ENCODE results near the gene AGER. TPM values are rescaled to one million over a fixed set of nuclear protein-coding genes. Genes with fewer than 3 reads are reported as not detected.

The AGER gene
- total and polyA plus RNA-seq, 9 of the 15 experiments (the other 6 are each of a cell fraction or from before 2014, with no cell fraction given), result 1.2 to 11.5 (median 4.1) TPM

- TF ChIP-seq PRDM10 (IDR thresholded peaks at IDR 0.05; ENCODE audit: partially characterized antibody), result no peak
- TF ChIP-seq, protein P1, sequence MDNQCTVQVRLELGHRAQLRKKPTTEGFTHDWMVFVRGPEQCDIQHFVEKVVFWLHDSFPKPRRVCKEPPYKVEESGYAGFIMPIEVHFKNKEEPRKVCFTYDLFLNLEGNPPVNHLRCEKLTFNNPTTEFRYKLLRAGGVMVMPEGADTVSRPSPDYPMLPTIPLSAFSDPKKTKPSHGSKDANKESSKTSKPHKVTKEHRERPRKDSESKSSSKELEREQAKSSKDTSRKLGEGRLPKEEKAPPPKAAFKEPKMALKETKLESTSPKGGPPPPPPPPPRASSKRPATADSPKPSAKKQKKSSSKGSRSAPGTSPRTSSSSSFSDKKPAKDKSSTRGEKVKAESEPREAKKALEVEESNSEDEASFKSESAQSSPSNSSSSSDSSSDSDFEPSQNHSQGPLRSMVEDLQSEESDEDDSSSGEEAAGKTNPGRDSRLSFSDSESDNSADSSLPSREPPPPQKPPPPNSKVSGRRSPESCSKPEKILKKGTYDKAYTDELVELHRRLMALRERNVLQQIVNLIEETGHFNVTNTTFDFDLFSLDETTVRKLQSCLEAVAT (IDR thresholded peaks at IDR 0.05), result no peak
- peak; percentile 64; the same call in 1 of the 2 replicates for TF ChIP-seq GATAD2B (IDR thresholded peaks at IDR 0.05; ENCODE audit: borderline replicate concordance)
- TF ChIP-seq RFX1 (IDR thresholded peaks at IDR 0.05), result no peak
- TF ChIP-seq THRAP3 (IDR thresholded peaks at IDR 0.05; ENCODE audit: borderline replicate concordance), result no peak
- TF ChIP-seq NR2C2 (CRISPR knock-in tag; IDR thresholded peaks at IDR 0.05), result no peak
- peak; percentile 87 for TF ChIP-seq NR2C2 (tag; IDR thresholded peaks at IDR 0.05)
- peak; percentile 57 for TF ChIP-seq ZNF583 (CRISPR knock-in tag; IDR thresholded peaks at IDR 0.05)
- peak; percentile 14; the same call in 1 of the 2 replicates for TF ChIP-seq RBFOX2 (IDR thresholded peaks at IDR 0.05; ENCODE audit: low read depth, low read length)
- TF ChIP-seq ARID1B (IDR thresholded peaks at IDR 0.05), result peak; percentile 54
- TF ChIP-seq NFRKB (IDR thresholded peaks at IDR 0.05; ENCODE audit: low read depth), result 0 out of 2 replicates have a peak, but pooled peaks have one; percentile 51
- TF ChIP-seq CREB1 (IDR thresholded peaks at IDR 0.05), result no peak
- no peak for TF ChIP-seq CREB1 (CRISPR knock-in tag; IDR thresholded peaks at IDR 0.05)
- TF ChIP-seq RB1 (IDR thresholded peaks at IDR 0.05; ENCODE audit: low read depth), result 0 out of 2 replicates have a peak, but pooled peaks have one; percentile 40
- TF ChIP-seq ZNF134 (CRISPR knock-in tag; conservative IDR thresholded peaks at IDR 0.05), result no peak
- TF ChIP-seq, protein P2, sequence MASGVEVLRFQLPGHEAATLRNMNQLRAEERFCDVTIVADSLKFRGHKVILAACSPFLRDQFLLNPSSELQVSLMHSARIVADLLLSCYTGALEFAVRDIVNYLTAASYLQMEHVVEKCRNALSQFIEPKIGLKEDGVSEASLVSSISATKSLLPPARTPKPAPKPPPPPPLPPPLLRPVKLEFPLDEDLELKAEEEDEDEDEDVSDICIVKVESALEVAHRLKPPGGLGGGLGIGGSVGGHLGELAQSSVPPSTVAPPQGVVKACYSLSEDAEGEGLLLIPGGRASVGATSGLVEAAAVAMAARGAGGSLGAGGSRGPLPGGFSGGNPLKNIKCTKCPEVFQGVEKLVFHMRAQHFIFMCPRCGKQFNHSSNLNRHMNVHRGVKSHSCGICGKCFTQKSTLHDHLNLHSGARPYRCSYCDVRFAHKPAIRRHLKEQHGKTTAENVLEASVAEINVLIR (CRISPR knock-in tag; IDR thresholded peaks at IDR 0.05), result 0 out of 2 replicates have a peak, but pooled peaks have one; percentile 36
- TF ChIP-seq BRCA1 (IDR thresholded peaks at IDR 0.05), result no peak
- no peak for TF ChIP-seq BRCA1 (CRISPR knock-in tag; IDR thresholded peaks at IDR 0.05)
- no peak for TF ChIP-seq YBX1 (IDR thresholded peaks at IDR 0.05)
- TF ChIP-seq, protein P3, sequence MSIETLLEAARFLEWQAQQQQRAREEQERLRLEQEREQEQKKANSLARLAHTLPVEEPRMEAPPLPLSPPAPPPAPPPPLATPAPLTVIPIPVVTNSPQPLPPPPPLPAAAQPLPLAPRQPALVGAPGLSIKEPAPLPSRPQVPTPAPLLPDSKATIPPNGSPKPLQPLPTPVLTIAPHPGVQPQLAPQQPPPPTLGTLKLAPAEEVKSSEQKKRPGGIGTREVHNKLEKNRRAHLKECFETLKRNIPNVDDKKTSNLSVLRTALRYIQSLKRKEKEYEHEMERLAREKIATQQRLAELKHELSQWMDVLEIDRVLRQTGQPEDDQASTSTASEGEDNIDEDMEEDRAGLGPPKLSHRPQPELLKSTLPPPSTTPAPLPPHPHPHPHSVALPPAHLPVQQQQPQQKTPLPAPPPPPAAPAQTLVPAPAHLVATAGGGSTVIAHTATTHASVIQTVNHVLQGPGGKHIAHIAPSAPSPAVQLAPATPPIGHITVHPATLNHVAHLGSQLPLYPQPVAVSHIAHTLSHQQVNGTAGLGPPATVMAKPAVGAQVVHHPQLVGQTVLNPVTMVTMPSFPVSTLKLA (conservative IDR thresholded peaks at IDR 0.05), result peak; percentile 23 to 57; a peak in 2 of 4 replicates
- TF ChIP-seq MLX (CRISPR knock-in tag; conservative IDR thresholded peaks at IDR 0.05), result peak in 1 of 2 experiments; percentile 12; a peak in 1 of 4 replicates
- TF ChIP-seq GABPB1 (CRISPR knock-in tag; IDR thresholded peaks at IDR 0.05), result peak; percentile 87
These were observed 8.6 kb upstream of the AGER start, which contains the start of gene GPSM3 (continued) for GRCh38 chr6:32192608-32193039.
